Measurements from ENCODE around the gene PTCD1.
A peak's percentile ranks its signal among the peaks of the same experiment; 100 is the strongest.

Gene PTCD1

DNA sequence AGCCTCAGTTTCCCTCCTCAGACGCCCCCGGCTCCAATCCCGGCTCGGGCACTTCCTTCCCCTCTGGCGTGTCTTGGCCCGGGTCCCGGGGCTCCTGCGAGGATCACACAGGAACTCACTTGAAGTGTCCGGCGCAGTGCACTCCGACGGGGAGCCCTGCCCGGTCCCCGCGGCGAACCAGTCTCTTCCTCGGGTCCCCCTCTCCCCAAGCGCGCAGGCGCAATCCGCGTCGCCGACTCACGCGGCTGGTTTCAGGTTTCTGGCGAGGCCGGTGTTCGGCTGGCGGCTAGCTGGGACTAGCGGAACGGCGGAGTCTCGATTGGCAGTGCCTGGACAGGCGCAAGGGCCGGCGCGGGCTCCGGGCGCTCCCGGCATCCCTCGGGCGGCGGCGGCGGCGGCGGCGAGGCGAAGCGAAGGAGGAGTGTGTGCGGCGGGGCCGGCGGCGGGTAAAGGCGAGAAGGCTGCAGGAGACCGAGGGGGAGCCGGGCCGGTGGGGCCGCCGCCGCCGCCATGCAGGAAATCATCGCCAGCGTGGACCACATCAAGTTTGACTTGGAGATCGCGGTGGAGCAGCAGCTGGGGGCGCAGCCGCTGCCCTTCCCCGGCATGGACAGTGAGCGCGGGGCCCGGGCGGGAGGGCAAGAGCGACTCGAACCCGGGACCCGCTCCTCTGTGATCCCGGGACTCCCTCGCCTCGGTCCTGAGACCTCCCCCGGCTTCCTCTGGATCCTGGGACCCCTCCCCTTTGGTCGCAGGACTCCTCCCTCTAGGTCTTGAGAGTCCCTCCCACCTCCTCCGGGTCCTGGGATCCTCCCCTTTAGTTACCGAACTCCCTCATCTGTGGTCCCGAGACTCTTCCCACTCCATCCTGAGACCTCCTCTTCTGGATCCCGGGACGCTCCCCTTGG, at the start of gene PTCD1, which contains the start of gene CPSF4:
Gene PTCD1 (minus strand): TSS at position 226 of the 908 bp plus-strand sequence. CDS start 3,556 bp downstream, outside the sequence.
Gene CPSF4 (plus strand): TSS at position 371 of the 908 bp plus-strand sequence. CDS start 140 bp downstream, at position 511.
- peak; percentile 87 to 90 (median 90) for DNase-seq (ENCODE audit: low read depth in 2 of 3, low spot score in 1 of 3)

DNA sequence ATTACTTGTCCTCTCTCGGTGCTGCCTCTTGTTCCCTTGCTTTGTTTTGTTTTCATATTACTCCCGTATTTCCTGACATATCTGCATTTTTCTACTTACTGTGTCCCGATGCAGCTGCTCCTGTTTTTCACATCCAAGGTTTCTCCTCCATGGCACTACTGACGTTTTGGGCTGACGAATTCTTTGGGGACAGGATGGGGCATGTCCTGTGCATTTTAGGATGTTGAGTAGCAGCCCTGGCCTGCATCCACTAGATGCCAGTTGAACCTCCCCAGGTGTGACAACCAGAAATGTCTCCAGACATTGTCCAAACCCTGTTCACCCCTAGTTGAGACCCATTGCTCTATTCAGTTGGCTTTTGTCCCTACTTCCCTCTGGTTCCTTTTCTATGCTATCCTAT, 46.5 kb upstream of the PTCD1 start:
- DNase-seq (ENCODE audit: low read depth in 2 of 3, low spot score in 1 of 3): no peak

DNA sequence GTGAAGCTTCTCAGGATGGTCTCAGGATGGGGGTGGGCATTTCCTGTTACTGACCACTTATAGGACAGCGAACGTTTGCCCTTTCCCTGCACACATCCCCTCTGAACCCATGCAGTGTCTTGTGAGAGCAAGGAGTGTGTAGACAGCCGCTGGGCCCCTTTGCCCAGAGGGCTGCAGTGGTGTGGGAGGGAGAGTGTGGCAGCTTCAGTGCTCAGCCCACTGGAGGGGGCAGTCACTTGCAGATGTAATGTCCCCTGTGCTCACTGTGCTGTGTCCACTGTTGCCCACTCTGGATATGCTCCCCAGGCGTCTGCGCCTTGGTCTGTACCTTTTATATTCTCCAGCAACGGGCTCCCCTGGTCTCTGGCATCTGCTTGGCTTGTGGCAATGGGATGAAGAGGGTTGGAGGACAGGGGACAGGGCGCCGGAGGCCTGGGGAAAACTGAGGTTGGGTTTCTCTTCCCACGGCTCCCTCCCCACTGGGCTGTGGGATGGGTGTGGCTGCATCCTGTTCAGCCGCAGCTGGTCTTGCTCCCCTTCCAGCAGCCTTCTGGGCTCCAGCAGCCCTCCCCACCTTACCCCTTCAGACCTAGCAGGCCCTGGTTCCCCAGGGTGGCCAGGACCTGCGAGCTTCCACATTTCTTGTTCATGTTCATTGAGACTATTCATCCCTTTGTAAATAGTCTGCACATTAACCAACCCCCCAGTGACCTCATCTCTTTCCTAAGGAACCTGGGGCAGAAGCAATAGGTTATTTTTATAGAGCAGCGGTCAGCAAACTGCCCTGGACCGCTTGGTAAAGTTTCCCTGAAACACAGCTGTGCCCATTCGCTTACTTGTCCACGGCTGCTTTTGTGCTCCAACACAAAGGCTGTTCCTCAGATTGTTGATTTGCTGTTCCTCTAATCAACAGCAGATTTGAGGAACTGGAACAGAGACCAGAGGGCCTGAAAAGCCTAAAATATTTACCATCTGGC, 40.2 kb upstream of the PTCD1 start:
- DNase-seq (ENCODE audit: low read depth in 2 of 3, low spot score in 1 of 3): no peak

DNA sequence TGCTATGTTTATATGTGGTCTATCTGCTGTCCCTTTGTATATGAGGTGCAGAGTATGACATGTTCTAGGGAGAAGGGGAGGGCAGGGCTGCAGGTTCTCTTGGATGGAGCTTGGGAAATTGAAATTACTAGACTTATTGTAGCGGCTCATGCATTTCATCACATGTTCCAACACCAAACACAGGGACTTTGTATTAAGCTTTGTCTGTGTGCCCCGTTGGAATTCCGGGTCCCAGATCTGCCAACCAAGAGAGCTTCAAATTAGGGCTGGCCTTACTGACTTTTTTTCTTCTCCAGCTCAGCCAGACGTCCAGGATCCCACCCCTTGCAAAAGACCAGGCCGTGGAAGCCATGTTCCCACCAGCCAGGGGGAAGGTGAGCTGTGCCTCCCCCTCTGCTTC, 37.5 kb upstream of the PTCD1 start:
- DNase-seq (ENCODE audit: low read depth in 2 of 3, low spot score in 1 of 3): no peak

GRCh38 chr7:99473315-99473596, 34.7 kb upstream of the PTCD1 start:
- DNase-seq (ENCODE audit: low read depth in 2 of 3, low spot score in 1 of 3): no peak

GRCh38 chr7:99472561-99473314, 34.1 kb upstream of the PTCD1 start, which contains the start of gene ZNF789:
Gene ZNF789, plus strand, starts transcription at chr7:99472890. Its CDS starts 3,567 bp downstream, at chr7:99476457.
- peak; percentile 95 to 98 (median 97) for DNase-seq (ENCODE audit: low read depth in 2 of 3, low spot score in 1 of 3)

GRCh38 chr7:99469381-99470065, 30.9 kb upstream of the PTCD1 start:
- no peak for DNase-seq (ENCODE audit: low read depth in 2 of 3, low spot score in 1 of 3)

DNA sequence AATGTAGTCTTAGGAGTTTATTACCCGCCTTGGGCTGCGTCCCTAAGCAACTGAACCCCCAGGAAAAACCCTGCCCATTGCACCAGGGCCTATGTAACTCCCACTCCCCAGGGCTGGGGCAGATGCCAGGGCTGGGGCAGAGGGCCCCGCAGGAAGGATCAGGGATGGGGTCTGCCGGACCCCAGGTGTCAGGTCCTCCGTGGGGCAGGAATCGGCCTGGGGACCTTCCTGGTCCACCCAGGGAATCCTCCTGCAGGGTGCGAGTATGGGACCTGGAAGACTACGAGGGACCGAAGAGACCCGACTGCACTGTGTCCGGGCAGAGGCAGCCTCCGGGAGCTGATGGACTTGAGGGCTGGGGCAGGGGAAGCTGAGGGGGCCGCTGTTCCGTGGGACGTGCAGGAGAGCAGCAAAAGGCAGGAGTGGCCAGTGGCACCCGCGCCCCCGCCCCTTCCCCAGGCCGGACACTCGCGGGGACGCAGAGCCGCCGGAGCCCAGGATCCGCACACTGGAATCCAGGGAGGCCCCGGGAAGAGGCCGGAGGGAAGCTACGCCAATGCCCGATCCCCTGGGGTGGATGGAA, 29.8 kb upstream of the PTCD1 start:
- no peak for DNase-seq (ENCODE audit: low read depth in 2 of 3, low spot score in 1 of 3)

DNA sequence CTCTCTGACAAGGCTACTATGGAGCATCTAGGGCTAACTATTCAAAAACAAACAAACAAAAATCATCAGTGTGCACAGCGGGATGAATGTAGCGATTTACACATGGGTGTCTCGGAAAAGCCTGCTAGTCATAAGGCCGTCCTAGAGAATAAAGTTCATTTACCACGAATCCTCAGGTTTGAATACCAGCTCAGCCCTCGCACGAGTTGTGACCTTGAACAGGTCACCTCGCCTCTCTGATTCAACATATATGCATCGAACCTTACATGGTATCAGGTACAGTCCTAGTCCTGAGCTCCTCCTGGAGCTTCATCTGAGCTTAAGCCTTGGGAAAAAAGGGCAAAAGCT, 26.8 kb upstream of the PTCD1 start:
- no peak for DNase-seq (ENCODE audit: low read depth in 2 of 3, low spot score in 1 of 3)

DNA sequence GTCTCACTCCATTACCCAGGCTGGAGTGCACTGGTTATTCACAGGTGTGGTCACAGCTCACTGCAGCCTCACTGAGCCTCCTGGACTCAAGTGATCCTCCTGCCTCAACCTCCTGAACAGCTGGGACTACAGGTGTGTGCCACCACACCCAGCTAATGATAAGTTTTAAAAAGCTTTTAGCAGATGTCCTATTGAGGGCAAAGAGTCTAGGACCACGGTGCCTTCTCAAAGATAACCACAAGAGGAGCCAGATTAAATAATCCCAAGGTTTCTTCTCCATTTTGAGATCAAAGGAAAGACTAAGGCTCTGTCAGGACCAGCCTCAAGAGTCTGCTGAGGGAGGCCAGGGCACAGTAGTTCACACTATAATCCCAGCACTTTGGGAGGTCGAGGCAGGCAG, 22.6 kb upstream of the PTCD1 start:
- DNase-seq (ENCODE audit: low read depth in 2 of 3, low spot score in 1 of 3): no peak

- no peak for DNase-seq (ENCODE audit: low read depth in 2 of 3, low spot score in 1 of 3)
These were observed 22.1 kb upstream of the PTCD1 start for GRCh38 chr7:99460651-99461050.

- DNase-seq (ENCODE audit: low read depth in 2 of 3, low spot score in 1 of 3): peak in 1 of 3 donors; percentile 22
These were observed 20.5 kb upstream of the PTCD1 start for GRCh38 chr7:99459087-99459486.

DNA sequence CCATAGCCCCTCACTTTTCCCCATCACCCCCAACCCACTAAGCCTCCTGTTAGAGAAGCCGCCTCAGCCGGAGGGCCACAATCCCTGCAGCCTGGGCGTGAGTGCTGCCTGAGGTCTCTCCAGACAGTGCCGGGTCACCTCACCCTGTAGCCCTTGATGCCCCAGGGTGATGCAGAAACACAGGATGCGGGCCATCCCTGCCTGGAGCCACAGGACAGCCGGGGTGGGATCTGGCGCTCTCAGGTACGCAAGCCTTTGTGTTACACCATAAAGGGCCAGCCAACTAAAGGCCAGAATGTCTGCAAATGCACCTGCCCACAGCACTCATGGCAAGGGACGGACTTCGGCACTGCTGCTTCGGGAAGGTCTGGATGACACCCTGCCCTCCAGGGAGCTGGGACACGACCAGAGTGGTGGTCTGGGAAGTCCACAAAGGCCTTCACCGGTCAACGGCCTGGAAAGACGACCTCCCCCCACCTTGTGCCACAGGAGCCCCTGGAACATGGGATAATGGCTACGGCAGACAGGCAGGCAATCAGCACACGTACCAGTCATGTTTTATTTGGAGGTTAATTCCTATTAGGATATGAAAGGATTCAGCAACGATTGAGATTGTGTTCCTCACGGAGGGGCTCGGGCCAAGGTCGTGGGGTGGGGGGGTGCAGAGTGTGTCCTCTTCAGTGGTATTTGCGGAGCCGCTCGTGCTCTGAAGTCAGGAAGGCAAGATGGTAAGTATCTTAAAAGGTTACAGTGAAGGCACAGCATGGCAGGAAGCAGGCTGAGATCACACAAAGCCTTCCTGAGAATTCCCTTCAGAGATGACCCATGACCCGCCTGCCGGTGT, 19.3 kb upstream of the PTCD1 start:
- DNase-seq (ENCODE audit: low read depth in 2 of 3, low spot score in 1 of 3): no peak

DNA sequence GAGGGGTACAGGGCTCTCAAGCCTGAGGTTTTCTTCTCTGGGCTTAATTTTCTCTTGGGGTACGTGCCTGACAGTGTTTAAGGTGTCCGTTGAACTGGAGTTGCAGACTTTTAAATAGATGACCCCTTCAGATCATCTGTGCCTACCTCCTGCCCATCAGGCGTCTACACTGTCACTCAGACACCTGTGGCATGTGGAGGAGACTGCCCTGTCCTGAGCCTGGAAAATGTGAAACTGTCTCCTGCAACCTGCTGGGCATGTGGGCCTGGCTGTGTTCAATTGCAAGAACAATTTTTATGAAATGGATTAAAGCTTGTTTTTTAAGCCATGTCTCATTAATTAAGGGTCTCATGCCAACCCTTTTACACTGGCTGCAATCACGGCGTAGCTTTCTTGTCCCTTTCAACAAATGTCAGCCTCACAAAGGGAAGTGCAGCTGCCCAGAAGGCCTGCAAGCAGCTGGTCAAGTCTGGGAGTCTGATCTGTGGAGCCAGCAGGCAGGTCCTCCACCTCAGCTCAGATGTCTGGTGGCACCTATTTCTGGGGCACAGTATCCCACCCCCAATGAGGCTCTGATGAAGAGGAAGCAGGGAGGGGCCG, 18.6 kb upstream of the PTCD1 start:
- no peak for DNase-seq (ENCODE audit: low read depth in 2 of 3, low spot score in 1 of 3)

GRCh38 chr7:99456288-99456687, 17.7 kb upstream of the PTCD1 start:
- DNase-seq (ENCODE audit: low read depth in 2 of 3, low spot score in 1 of 3): no peak

DNA sequence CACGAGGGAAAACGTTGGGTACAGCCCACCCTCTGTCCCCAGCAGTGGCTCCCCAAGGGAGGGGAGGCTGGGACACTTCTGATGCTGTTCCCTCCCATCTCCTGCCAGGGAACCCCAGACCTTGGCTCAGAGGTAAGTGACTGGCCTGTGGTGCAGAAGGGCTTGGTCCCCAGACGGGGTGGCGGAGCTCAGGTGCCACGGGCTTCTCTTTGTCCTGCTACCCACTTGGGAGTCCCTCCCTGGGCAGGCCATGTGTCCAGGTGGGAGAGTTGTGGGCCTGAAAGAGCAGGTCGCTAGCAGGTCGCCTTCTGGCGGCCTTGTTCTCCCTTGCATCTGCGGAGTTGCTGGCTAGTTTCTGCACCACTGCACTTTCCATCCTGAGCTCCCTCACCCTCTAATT, 17.3 kb upstream of the PTCD1 start:
- no peak for DNase-seq (ENCODE audit: low read depth in 2 of 3, low spot score in 1 of 3)

GRCh38 chr7:99453105-99453504, 14.5 kb upstream of the PTCD1 start:
- no peak for DNase-seq (ENCODE audit: low read depth in 2 of 3, low spot score in 1 of 3)

DNA sequence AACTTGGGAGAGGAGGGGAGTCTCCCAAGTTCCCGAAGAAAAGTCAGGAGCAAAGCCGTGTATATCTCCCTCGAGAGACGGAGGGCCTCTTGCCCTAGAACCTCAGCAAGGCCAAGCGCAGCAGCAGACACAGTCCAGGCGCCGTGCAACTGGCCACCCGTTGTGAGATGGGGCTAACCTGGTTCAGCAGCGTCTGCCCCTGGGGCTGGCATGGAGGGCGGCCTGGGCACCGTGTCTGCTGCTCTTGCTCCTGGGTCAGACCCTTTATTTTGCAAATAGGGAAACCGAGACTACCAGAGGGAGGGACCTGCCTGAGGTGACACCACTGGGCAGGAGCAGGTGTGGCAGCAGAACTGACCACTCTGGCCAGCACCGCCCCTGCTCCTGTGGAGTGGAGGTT, 13.9 kb upstream of the PTCD1 start:
- DNase-seq (ENCODE audit: low read depth in 2 of 3, low spot score in 1 of 3): no peak

DNA sequence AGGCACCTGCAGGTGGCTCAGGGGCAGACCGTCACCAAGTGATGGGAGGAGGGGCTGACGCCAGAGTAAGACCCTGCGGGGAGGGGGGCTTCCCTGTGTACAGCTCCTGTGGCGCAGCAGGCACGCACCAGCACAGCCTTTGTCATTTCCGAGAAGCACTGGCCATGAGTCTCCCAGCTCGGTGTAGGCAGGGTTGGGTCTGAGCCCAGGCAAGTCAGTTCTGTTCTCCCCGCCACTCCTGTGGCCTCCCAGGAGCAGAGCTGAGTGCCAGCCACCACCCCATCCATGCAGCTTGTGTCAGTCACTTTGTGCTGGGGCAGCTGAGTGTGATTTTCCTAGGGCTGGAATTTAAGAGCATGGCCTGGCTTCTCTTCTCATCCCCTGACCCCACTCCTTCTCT, 13.3 kb upstream of the PTCD1 start:
- no peak for DNase-seq (ENCODE audit: low read depth in 2 of 3, low spot score in 1 of 3)
